OCI-LY1 (cell line): ENCODE results near the gene NLGN3.

Experiments
- H2AFZ ChIP-seq: fragments of 200-600 bp; sonication (generic), shearing (Covaris generic); 2 replicates; pipeline ENCODE4 v1.6.0; 2014; ENCODE audit warnings: antibody characterized with exemption, mild to moderate bottlenecking, low read length
- H3F3A ChIP-seq: fragments of 200-600 bp; sonication (generic), shearing (Covaris generic); 2 replicates; pipeline ENCODE4 v1.6.0; 2014; ENCODE audit warnings: mild to moderate bottlenecking, antibody characterized with exemption, low read length, moderate library complexity; ENCODE audit not compliant: insufficient read depth
- H3K27ac ChIP-seq: fragments of 200-600 bp; sonication (generic); 2 replicates; pipeline ENCODE4 v1.5.1; 2014; ENCODE audit warnings: low read length, mixed run types, mild to moderate bottlenecking, low read depth; ENCODE audit not compliant: poor library complexity, severe bottlenecking
- H3K27me3 ChIP-seq: fragments of 200-600 bp; sonication (generic); 2 replicates; pipeline ENCODE4 v1.6.0; 2014; ENCODE audit warnings: antibody characterized with exemption, mild to moderate bottlenecking, low read length, moderate library complexity; ENCODE audit not compliant: insufficient read depth
- H3K36me3 ChIP-seq: fragments of 200-600 bp; sonication (generic); 2 replicates; pipeline ENCODE4 v1.6.1; 2014; ENCODE audit warnings: mild to moderate bottlenecking, antibody characterized with exemption, low read length, moderate library complexity, mixed read lengths; ENCODE audit not compliant: insufficient read depth
- H3K4me1 ChIP-seq: fragments of 200-600 bp; sonication (generic); 2 replicates; pipeline ENCODE4 v1.5.1; 2014; ENCODE audit warnings: mild to moderate bottlenecking, low read length, moderate library complexity; ENCODE audit not compliant: insufficient read depth, severe bottlenecking
- H3K4me2 ChIP-seq: fragments of 200-600 bp; sonication (generic), shearing (Covaris generic); 2 replicates; pipeline ENCODE4 v1.6.1; 2014; ENCODE audit warnings: low read length
- H3K4me3 ChIP-seq: fragments of 200-600 bp; sonication (generic); 2 replicates; pipeline ENCODE4 v1.5.1; 2014; ENCODE audit warnings: low read length, low read depth, mild to moderate bottlenecking, mixed read lengths; ENCODE audit not compliant: poor library complexity, severe bottlenecking
- H3K79me2 ChIP-seq: fragments of 200-600 bp; shearing (Covaris generic); 2 replicates; pipeline ENCODE4 v1.6.1; 2016; ENCODE audit warnings: mixed run types, low read length, mixed read lengths; ENCODE audit not compliant: insufficient read depth
- H3K9ac ChIP-seq: fragments of 200-600 bp; sonication (generic), shearing (Covaris generic); 2 replicates; pipeline ENCODE4 v1.6.1; 2014; ENCODE audit warnings: mild to moderate bottlenecking, low read length, mixed read lengths
- H3K9me2 ChIP-seq: fragments of 200-600 bp; sonication (generic), shearing (Covaris generic); 2 replicates; pipeline ENCODE4 v1.6.1; 2014; ENCODE audit warnings: low read depth, mild to moderate bottlenecking, low read length, mixed read lengths
- H3K9me3 ChIP-seq: fragments of 200-600 bp; shearing (Covaris generic); 2 replicates; pipeline ENCODE4 v1.6.1; 2014; ENCODE audit warnings: low read length, mixed read lengths
- H4K20me1 ChIP-seq: fragments of 200-600 bp; sonication (generic), shearing (Covaris generic); 2 replicates; pipeline ENCODE4 v1.6.0; 2016; ENCODE audit warnings: mild to moderate bottlenecking, low read length; ENCODE audit not compliant: insufficient read depth
- CTCF ChIP-seq: fragments of 200-600 bp; sonication (generic), shearing (Covaris generic); IDR thresholded peaks from 2 replicates; pipeline ENCODE4 v1.5.1; 2017; ENCODE audit warnings: mild to moderate bottlenecking, antibody characterized with exemption, low read length, moderate library complexity, mixed read lengths
- EZH2 ChIP-seq: fragments of 200-600 bp; sonication (generic), shearing (Covaris generic); IDR thresholded peaks from 2 replicates; pipeline ENCODE4 v1.8.0; 2017; ENCODE audit warnings: borderline replicate concordance, mixed run types, mild to moderate bottlenecking, antibody characterized with exemption, low read length, moderate library complexity, mixed read lengths

Gene NLGN3

GRCh38 chrX:71210816-71211215 lies 66.2 kb downstream of the NLGN3 start:
- Histone ChIP-seq H3K79me2 (no peaks in the 10 kb centered on the region), H3K9ac (no peak overlapping the region), H3K9me3 (no peaks in the 10 kb centered on the region), H3K4me1 (no peaks in the 10 kb centered on the region), H3K9me2 (no peaks in the 10 kb centered on the region), H3K27ac (no peak overlapping the region), H3K4me2 (no peak overlapping the region), H3K36me3 (no peaks in the 10 kb centered on the region), H4K20me1 (no peaks in the 10 kb centered on the region), H3K4me3 (no peak overlapping the region), H3K27me3 (no peaks in the 10 kb centered on the region), H3F3A (no peaks in the 10 kb centered on the region), H2AFZ (no peak overlapping the region)
- TF ChIP-seq EZH2 (no peak), CTCF (no peak)

- Histone ChIP-seq H3K36me3 (no peaks in the 10 kb centered on the region), H3F3A (no peaks in the 10 kb centered on the region), H3K4me3 (no peak overlapping the region), H3K4me1 (peaks cover 8% of the 10 kb centered on the region), H4K20me1 (no peaks in the 10 kb centered on the region), H2AFZ (no peak overlapping the region), H3K9me2 (no peaks in the 10 kb centered on the region), H3K9me3 (no peaks in the 10 kb centered on the region), H3K4me2 (no peak overlapping the region), H3K27me3 (no peaks in the 10 kb centered on the region), H3K79me2 (no peaks in the 10 kb centered on the region), H3K9ac (no peak overlapping the region), H3K27ac (no peak overlapping the region)
- TF ChIP-seq CTCF = no peak
Measured at GRCh38 chrX:71212536-71212935, 67.9 kb downstream of the NLGN3 start.

- Histone ChIP-seq H3K4me1 (peaks cover 8% of the 10 kb centered on the region), H3K79me2 (no peaks in the 10 kb centered on the region), H2AFZ (no peak overlapping the region), H3K9me3 (no peaks in the 10 kb centered on the region), H3K27ac (no peak overlapping the region), H3K4me2 (no peak overlapping the region), H3F3A (no peaks in the 10 kb centered on the region), H3K4me3 (no peak overlapping the region), H4K20me1 (no peaks in the 10 kb centered on the region), H3K9ac (no peak overlapping the region), H3K36me3 (no peaks in the 10 kb centered on the region), H3K9me2 (no peaks in the 10 kb centered on the region), H3K27me3 (no peaks in the 10 kb centered on the region)
- TF ChIP-seq EZH2 = no peak
- no peak for TF ChIP-seq CTCF
Measured at GRCh38 chrX:71214152-71214551, 69.5 kb downstream of the NLGN3 start.
